Esophagus squamous epithelium (tissue), 4 donors: ENCODE measurements around the gene COX4I1.

ENCODE experiments used
- CTCF ChIP-seq, 6 experiments: fragments of 450-650 bp in 4 of 6; fragments of 200-600 bp in 2 of 6; sonication (generic) in 2 of 6; IDR thresholded peaks; one replicate each; pipeline ENCODE4 v1.5.1; 2016 to 2019; ENCODE audit warnings: antibody characterized with exemption in 6 of 6, mild to moderate bottlenecking in 4 of 6, moderate library complexity in 4 of 6
- POLR2A ChIP-seq, 4 donors: fragments of 450-650 bp; IDR thresholded peaks; one replicate each; pipeline ENCODE4 v1.6.1; 2017; ENCODE audit warnings: antibody characterized with exemption in 4 of 4, mild to moderate bottlenecking in 4 of 4, moderate library complexity in 3 of 4

- no peak for TF ChIP-seq CTCF (IDR thresholded peaks at IDR 0.05)
- no peak for TF ChIP-seq POLR2A (IDR thresholded peaks at IDR 0.05)
Measured at GRCh38 chr16:85796152-85796551, 3.3 kb upstream of the COX4I1 start.
